Measurements from ENCODE around the gene TESK1. TPM values are rescaled to one million over a fixed set of nuclear protein-coding genes. Genes with fewer than 3 reads are reported as not detected.
"Not testable (repeated sequence)": the region's sequence is repeated elsewhere in the genome, so short reads cannot be mapped to it uniquely, and the experiment has no call there.

Gene TESK1
- total RNA-seq, 1 experiment from 2014 or later: 20.4 TPM

DNA sequence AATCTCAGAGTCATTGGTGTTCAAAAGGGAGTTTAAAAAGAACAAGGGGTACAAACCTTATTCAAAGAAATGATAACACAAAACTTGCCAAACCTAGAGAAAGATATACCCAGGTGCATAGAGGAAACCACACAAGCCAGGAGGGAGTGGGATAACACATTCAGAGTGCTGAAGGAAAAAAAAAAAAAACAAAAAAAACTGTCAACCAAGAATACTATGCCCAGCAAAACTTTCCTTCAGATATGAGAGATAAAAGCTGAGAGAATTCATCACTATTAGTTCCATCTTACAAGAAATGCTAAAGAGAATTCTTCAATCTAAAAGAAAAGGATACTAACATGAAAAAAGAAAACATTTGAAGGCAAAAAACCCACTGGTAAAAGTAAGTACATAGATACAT lies 11.5 kb upstream of the TESK1 start (continued):
- TF ChIP-seq, protein P1, sequence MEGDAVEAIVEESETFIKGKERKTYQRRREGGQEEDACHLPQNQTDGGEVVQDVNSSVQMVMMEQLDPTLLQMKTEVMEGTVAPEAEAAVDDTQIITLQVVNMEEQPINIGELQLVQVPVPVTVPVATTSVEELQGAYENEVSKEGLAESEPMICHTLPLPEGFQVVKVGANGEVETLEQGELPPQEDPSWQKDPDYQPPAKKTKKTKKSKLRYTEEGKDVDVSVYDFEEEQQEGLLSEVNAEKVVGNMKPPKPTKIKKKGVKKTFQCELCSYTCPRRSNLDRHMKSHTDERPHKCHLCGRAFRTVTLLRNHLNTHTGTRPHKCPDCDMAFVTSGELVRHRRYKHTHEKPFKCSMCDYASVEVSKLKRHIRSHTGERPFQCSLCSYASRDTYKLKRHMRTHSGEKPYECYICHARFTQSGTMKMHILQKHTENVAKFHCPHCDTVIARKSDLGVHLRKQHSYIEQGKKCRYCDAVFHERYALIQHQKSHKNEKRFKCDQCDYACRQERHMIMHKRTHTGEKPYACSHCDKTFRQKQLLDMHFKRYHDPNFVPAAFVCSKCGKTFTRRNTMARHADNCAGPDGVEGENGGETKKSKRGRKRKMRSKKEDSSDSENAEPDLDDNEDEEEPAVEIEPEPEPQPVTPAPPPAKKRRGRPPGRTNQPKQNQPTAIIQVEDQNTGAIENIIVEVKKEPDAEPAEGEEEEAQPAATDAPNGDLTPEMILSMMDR (IDR thresholded peaks at IDR 0.05): no peak
- TF ChIP-seq ZNF121 (CRISPR knock-in tag; IDR thresholded peaks at IDR 0.05) (no peak), NFATC4 (CRISPR knock-in tag; IDR thresholded peaks at IDR 0.05) (no peak)
- TF ChIP-seq, protein P2, sequence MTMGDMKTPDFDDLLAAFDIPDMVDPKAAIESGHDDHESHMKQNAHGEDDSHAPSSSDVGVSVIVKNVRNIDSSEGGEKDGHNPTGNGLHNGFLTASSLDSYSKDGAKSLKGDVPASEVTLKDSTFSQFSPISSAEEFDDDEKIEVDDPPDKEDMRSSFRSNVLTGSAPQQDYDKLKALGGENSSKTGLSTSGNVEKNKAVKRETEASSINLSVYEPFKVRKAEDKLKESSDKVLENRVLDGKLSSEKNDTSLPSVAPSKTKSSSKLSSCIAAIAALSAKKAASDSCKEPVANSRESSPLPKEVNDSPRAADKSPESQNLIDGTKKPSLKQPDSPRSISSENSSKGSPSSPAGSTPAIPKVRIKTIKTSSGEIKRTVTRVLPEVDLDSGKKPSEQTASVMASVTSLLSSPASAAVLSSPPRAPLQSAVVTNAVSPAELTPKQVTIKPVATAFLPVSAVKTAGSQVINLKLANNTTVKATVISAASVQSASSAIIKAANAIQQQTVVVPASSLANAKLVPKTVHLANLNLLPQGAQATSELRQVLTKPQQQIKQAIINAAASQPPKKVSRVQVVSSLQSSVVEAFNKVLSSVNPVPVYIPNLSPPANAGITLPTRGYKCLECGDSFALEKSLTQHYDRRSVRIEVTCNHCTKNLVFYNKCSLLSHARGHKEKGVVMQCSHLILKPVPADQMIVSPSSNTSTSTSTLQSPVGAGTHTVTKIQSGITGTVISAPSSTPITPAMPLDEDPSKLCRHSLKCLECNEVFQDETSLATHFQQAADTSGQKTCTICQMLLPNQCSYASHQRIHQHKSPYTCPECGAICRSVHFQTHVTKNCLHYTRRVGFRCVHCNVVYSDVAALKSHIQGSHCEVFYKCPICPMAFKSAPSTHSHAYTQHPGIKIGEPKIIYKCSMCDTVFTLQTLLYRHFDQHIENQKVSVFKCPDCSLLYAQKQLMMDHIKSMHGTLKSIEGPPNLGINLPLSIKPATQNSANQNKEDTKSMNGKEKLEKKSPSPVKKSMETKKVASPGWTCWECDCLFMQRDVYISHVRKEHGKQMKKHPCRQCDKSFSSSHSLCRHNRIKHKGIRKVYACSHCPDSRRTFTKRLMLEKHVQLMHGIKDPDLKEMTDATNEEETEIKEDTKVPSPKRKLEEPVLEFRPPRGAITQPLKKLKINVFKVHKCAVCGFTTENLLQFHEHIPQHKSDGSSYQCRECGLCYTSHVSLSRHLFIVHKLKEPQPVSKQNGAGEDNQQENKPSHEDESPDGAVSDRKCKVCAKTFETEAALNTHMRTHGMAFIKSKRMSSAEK (CRISPR knock-in tag; IDR thresholded peaks at IDR 0.05; ENCODE audit: borderline replicate concordance): no peak
- TF ChIP-seq, protein P3, sequence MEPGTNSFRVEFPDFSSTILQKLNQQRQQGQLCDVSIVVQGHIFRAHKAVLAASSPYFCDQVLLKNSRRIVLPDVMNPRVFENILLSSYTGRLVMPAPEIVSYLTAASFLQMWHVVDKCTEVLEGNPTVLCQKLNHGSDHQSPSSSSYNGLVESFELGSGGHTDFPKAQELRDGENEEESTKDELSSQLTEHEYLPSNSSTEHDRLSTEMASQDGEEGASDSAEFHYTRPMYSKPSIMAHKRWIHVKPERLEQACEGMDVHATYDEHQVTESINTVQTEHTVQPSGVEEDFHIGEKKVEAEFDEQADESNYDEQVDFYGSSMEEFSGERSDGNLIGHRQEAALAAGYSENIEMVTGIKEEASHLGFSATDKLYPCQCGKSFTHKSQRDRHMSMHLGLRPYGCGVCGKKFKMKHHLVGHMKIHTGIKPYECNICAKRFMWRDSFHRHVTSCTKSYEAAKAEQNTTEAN (CRISPR knock-in tag; IDR thresholded peaks at IDR 0.05): no peak

DNA sequence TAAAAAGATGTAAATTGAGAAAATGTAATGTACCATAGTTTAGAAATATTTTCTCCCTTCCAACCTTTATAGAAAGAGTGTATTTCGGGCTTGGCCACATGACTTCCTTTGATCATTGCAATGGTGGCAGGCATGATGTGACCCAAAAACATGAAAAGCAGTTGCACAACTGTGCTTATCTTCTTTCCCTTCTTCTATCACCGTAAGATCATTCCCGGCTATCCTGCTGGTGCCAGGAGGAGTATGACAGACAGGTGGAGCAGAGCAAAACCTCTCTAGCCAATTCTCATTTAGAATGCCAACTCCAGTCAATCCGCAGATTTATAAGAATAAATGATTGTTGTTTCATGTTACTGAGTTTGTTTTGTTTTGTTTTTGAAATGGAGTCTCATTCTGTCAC lies 10.6 kb upstream of the TESK1 start:
- ChIA-PET POLR2A (no interaction called here), CTCF (no interaction called here)
- Mint-ChIP-seq H3K27me3 (ENCODE audit: low read depth) (peaks cover 8% of the 10 kb centered on the region; the same call in 1 of the 2 replicates), H3K4me3 (no peak overlapping the region), H3K36me3 (peaks cover 20% of the 10 kb centered on the region), H3K9me3 (peaks cover 28% of the 10 kb centered on the region), H3K27ac (no peak overlapping the region), H3K4me1 (peaks cover 4% of the 10 kb centered on the region)
- no peak for ATAC-seq
- no peak for TF ChIP-seq SP1 (CRISPR knock-in tag; conservative IDR thresholded peaks at IDR 0.05)
- no peak for TF ChIP-seq JUN (CRISPR knock-in tag; IDR thresholded peaks at IDR 0.05)
- TF ChIP-seq CREB1 (CRISPR knock-in tag; IDR thresholded peaks at IDR 0.05): no peak
- TF ChIP-seq ZNF219 (CRISPR knock-in tag; IDR thresholded peaks at IDR 0.05; ENCODE audit: borderline replicate concordance): no peak
- TF ChIP-seq, protein P4, sequence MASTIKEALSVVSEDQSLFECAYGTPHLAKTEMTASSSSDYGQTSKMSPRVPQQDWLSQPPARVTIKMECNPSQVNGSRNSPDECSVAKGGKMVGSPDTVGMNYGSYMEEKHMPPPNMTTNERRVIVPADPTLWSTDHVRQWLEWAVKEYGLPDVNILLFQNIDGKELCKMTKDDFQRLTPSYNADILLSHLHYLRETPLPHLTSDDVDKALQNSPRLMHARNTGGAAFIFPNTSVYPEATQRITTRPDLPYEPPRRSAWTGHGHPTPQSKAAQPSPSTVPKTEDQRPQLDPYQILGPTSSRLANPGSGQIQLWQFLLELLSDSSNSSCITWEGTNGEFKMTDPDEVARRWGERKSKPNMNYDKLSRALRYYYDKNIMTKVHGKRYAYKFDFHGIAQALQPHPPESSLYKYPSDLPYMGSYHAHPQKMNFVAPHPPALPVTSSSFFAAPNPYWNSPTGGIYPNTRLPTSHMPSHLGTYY (CRISPR knock-in tag; IDR thresholded peaks at IDR 0.05): no peak
- TF ChIP-seq ZNF138 (CRISPR knock-in tag; conservative IDR thresholded peaks at IDR 0.05): no peak
- no peak for TF ChIP-seq ESRRA (CRISPR knock-in tag; IDR thresholded peaks at IDR 0.05; ENCODE audit: borderline replicate concordance)
- TF ChIP-seq, protein P5, sequence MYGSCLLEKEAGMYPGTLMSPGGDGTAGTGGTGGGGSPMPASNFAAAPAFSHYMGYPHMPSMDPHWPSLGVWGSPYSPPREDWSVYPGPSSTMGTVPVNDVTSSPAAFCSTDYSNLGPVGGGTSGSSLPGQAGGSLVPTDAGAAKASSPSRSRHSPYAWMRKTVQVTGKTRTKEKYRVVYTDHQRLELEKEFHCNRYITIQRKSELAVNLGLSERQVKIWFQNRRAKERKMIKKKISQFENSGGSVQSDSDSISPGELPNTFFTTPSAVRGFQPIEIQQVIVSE (CRISPR knock-in tag; IDR thresholded peaks at IDR 0.05; ENCODE audit: borderline replicate concordance): no peak
- no peak for TF ChIP-seq TEAD4 (CRISPR knock-in tag; IDR thresholded peaks at IDR 0.05)
- TF ChIP-seq, protein P6, sequence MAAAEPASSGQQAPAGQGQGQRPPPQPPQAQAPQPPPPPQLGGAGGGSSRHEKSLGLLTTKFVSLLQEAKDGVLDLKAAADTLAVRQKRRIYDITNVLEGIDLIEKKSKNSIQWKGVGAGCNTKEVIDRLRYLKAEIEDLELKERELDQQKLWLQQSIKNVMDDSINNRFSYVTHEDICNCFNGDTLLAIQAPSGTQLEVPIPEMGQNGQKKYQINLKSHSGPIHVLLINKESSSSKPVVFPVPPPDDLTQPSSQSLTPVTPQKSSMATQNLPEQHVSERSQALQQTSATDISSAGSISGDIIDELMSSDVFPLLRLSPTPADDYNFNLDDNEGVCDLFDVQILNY (CRISPR knock-in tag; IDR thresholded peaks at IDR 0.05): no peak
- TF ChIP-seq CBFB (CRISPR knock-in tag; IDR thresholded peaks at IDR 0.05; ENCODE audit: low read depth): no peak
- no peak for DNase-seq (ENCODE audit: low spot score)

DNA sequence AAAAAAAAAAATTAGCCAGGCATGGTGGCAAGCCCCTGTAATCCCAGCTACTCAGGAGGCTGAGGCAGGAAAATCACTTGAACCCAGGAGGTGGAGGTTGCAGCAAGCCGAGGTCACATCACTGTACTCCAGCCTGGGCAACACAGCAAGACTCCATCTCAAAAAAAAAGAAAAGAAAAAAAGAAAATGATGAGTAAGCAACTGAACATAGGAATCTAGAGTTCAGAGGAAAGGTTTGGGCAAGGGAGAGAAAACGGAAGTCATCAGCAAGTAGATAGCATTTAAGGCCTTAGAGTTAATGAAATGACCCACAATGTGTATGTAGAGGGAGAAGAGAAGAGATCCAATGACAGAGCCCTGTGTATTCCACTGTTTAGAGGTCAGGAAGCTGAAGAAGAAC lies 8.2 kb upstream of the TESK1 start:
- POLR2A ChIA-PET; ATAC-seq; DNase-seq (ENCODE audit: low spot score); CTCF ChIA-PET; H3K27ac Mint-ChIP-seq; H3K27me3 Mint-ChIP-seq (ENCODE audit: low read depth); H3K4me3 Mint-ChIP-seq: not testable (repeated sequence)
- Mint-ChIP-seq H3K4me1 (peaks cover 12% of the 10 kb centered on the region), H3K36me3 (peaks cover 20% of the 10 kb centered on the region), H3K9me3 (peaks cover 28% of the 10 kb centered on the region)
